Measurements from ENCODE around the gene CATSPERE.
"Not testable (repeated sequence)": the region's sequence is repeated elsewhere in the genome, so short reads cannot be mapped to it uniquely, and the experiment has no call there.

Gene CATSPERE

GRCh38 chr1:244636488-244637259 lies 175.6 kb downstream of the CATSPERE start:
- FAIRE-seq: no peak

DNA sequence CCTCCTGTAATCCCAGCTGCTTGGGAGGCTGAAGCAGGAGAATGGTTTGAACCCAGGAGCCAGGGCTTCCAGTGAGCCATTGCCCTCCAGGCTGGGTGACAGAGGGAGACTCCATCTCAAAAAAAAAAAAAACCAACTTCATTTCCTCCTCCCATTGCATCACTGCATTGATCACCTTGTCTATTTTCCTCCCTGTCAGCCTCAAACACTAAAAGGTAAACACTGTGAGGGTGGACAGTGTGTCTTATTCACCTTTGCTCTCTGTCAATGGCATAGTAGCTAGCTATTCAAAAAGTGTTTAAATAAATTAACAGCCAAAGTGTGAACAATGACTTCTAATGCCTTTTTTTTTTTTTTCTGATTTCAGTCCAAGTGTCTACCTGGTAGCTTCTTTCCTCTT lies 178.5 kb downstream of the CATSPERE start:
- FAIRE-seq: no peak

DNA sequence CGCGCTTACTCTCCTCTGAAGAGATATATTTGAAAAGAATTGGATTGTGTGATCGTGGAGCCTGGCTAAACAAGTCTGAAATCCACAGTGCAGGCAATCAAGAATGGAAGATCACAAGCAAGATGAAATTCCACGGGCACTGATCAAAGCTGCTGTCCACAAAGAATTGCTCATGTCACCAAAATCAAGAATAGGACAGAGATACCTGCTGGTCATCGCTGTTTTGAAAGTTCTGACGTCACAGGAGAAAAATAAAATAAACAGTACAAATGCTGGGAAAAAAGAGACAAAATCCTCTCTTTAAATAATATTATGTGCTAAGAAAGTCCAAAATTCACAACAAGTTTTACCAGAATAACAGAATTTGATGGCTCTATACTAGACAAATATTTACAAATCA lies 179.8 kb downstream of the CATSPERE start:
- FAIRE-seq: no peak

GRCh38 chr1:244642526-244642925 lies 181.5 kb downstream of the CATSPERE start:
- FAIRE-seq: no peak

DNA sequence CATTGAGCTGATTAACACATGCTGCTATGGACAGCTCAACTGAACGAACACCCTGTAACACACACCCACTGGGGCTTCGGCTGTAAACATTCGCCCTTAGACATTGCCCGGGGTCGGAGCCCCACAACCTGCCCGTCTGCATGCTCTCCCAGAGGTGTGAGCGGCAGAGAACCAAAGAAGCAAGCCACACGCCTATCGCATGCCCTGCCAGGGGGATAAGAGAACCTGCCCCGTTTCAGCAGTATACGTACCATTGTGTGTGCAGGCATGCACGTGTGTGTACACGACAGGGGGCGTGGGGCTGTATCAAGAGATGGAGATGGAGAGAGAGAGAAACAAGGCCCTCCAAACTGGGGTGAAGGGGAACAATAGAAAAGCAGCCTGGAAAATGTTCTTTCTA lies 181.9 kb downstream of the CATSPERE start:
- no peak for FAIRE-seq

DNA sequence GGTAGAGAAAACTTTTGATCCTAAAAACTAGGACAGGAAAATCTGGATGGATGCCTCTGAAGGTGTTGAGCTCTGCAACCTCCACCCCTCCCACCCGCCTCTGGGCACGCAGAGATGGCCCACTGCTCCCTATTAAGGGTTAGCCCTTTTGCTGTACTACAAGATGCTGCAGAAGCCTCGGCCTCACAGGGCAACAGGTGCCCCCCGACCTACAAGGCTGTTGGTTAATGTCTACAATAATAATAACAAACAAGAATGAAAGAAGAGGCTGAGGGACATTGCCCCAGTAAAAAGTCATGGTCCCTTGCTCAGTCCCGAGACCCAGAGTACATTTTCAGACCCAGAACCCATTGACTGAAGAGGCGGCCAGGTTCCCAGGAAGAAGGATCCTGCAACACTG lies 184.3 kb downstream of the CATSPERE start:
- FAIRE-seq: no peak

DNA sequence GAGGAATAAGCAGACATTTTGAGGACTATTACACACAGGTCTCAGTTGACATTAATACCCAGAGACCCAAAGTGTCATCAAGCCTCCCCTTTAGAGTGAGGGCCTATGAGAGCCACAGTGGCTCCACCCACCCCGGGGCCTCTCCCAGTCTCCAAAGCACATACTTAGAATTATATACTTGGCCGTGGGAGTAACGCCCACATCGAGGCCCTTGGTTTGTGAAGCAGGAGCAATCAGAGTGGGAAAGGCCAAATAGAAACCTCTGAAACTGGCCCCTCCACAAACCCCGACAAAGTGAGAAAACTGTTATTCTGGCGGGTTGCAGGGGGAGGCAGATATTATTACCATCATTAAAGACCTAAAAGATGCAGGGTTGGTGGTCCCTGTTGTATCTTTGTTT lies 184.8 kb downstream of the CATSPERE start:
- FAIRE-seq: no peak

DNA sequence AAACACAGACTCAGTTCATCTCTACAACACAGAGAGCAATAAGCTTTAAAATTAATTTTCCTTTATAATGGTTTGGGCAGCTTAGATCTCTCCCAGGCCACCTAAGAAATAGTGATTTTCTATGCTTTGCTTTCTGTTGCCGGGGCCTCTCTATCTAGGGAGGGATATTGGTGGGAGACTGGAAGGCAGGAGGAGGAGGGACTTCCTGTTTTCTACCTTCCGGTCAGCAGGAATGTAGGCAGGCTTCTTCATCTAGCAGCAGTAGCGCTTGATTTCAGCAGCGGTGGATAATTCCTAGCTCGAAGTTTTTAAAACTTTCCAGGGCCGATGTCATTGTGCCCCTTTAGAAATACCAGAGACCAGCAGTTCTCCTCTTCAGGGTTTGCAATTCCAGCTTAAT lies 186.7 kb downstream of the CATSPERE start:
- FAIRE-seq: no peak

GRCh38 chr1:244651956-244652622 lies 191.0 kb downstream of the CATSPERE start:
- no peak for FAIRE-seq

GRCh38 chr1:244652623-244653438 lies 191.8 kb downstream of the CATSPERE start, which contains the start of gene DESI2:
TSS of gene DESI2 (plus strand) at chr1:244653126. CDS start at chr1:244653314, 188 bp downstream.
- no peak for FAIRE-seq

- no peak for FAIRE-seq
These were observed 192.5 kb downstream of the CATSPERE start for GRCh38 chr1:244653439-244654107.

DNA sequence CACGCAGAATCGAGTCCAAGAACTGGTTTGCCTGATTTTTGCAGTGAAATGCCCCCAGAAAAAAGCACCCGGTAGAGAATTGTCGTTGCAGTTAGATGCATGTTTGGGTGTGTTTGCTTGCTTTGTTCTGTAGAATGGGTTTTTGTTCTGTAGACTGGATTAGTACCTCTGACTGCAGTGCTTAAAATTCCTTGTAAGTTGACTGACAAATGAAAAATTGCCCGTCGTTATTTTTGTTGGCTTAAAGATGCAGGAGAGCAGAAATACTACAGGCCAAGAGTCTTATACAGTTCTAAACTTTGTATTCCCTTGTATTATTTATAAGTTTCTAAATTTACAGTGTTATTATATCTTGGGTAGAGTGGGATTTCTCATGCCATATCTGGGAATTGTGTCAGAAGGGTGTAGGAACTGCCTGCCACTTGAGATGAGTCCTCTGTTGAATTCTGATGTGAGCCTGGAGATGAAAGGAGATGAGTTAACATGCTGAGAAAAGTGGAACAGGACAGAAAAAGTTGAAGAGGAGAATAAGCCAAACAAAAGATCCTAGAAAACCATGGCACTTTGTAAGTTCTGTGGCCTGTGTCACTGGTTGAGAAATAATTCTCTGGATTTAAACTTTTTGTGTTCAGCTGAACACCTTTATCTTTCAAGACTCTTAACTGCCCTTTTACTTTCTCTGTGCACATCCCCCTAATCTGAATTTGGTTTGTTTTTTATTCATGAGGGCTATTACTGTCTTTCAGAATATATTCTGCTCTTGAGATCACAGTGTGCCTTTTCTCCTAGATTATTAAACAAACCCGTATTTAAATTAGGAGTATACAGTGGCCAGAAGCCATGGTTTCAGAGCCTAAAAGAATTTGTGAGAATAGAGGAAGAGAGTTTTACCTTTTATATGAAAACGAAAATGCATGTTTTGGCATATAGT lies 193.3 kb downstream of the CATSPERE start:
- FAIRE-seq: no peak

- FAIRE-seq: no peak
These were observed 194.1 kb downstream of the CATSPERE start for GRCh38 chr1:244655186-244655585.

GRCh38 chr1:244657421-244657820 lies 196.3 kb downstream of the CATSPERE start:
- no peak for FAIRE-seq

GRCh38 chr1:244659694-244660093 lies 198.6 kb downstream of the CATSPERE start:
- no peak for FAIRE-seq

DNA sequence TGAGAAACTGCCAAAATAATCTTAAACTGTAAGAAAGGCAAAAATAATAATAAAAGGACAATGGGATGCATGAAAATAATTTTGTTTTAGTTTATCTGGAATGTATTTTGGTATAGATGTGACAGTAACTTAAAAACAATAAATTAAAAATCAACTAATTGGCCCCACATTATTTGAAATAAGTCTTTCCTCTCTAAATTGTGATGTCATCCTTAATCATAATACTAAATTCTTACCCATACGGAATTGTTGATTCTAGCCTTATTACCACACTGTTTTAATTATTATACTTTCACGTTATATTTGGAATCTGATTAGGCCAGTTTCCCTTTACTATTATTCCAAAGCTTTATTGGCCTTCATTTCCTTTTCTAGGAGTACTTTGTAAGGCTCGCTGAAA lies 199.5 kb downstream of the CATSPERE start:
- no peak for FAIRE-seq

- FAIRE-seq: not testable (repeated sequence)
These were observed 200.7 kb downstream of the CATSPERE start for GRCh38 chr1:244661569-244662312.

- FAIRE-seq: no peak
These were observed 201.5 kb downstream of the CATSPERE start for GRCh38 chr1:244662599-244662998.

DNA sequence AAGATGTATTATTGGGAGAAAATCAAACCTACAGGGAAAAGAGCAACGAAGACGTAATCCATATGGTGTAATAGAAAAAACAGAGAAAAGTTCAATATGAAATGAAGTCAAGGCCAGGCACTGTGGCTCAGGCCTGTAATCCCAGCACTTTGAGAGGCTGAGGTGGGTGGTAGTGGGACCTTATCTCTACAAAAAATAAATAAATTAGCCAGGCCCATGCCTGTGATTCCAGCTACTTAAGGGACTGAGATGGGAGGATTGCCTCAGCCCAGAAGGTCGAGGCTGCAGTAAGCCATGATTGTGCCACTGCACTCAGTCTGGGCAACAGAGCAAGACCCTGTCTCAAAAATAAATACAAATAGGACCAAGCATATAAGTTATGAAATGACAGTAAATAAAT lies 203.3 kb downstream of the CATSPERE start:
- no peak for FAIRE-seq

GRCh38 chr1:244665771-244666217 lies 204.7 kb downstream of the CATSPERE start:
- FAIRE-seq: no peak
